ENCODE data around the gene HAND1. TPM values are rescaled to one million over a fixed set of nuclear protein-coding genes. Genes with fewer than 3 reads are reported as not detected.
"Not testable (repeated sequence)": the region's sequence is repeated elsewhere in the genome, so short reads cannot be mapped to it uniquely, and the experiment has no call there.

HAND1 gene
- total RNA-seq = 2.7 TPM

DNA sequence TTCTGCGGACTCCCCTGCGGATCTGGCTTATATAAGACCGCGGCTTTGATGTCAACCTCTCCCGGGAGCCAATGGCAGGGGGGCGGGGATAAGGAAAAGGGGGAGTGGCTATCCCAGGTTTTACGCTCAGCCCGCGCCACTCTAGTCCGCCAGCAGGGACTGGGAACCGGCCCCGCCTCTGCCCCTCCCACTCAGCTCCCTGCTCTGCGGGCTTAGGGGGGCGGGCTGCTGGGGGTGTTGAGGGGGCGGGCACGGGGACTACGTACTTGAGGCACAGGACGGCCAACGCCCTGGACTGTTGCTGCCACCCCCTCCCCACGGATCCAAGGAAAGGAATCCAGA is at the start of gene HAND1:
TSS of gene HAND1 (minus strand) at position 4 of the 342 bp plus-strand sequence. CDS start 219 bp downstream, outside the sequence.
- DNase-seq (ENCODE audit: low spot score) = no peak

DNA sequence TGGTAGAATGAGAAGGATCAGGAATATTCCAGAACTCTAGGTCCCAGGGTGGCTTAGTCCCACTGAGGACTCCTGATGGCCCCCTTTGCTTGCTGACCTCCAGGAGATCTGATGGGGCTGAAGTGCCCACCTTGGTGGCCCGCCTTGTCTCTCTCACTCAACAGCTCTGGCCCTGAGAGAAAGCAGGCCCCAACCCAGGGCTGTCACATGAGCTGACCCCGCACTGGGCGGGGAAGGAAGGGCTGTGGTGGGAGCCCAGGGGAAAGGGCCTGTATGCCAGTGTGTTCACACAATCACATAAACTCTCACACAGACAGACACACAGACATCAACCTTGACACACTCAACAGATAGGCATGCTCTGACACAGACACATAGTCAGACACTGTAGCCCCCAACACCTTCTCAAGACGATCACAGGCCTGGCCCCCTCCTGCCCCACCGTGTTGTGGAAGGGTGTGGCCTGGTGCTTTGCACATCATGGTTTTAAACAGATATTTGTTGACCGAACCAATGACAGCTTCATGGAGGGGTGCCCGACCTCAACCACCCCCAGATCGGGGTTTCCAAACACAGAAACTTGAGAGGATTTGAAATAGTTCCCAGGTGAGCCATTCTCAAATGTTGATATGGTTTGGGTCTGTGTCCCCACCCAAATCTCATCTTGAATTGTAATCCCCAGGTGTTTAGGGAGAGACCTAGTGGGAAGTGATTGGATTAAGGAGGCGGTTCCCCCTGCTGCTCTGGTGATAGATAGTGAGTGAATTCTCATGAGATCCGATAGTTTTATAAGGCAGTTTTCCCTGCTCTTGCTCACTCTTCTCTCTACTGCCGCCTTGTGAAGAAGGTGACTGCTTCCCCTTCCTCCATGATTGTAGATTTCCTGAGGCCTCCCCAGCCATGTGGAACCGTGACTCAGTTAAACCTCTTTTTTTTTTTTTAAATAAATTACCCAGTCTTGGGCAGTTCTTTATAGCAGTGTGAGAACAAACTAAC is 48.5 kb upstream of the HAND1 start:
- DNase-seq (ENCODE audit: low spot score) = no peak

DNA sequence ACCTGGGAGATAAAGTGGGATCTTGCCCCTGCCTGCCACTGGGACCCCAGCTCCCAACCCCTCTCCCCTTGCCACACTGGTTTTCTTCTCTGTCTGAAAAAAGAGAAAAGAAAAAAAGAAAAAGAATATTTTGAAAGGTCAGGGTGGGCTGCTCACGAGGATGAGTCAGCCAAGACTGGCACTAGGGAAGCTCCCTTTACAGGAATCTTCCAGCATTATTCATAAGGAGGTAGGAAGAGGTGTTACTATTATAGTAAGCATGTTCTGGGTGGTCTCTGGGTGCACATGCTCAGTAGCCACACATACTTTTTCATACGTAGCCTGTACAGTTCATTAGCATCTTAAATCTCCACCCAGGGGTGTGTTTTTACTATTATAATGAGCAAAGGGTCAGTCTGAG is 46.8 kb upstream of the HAND1 start:
- DNase-seq (ENCODE audit: low spot score) = no peak

DNA sequence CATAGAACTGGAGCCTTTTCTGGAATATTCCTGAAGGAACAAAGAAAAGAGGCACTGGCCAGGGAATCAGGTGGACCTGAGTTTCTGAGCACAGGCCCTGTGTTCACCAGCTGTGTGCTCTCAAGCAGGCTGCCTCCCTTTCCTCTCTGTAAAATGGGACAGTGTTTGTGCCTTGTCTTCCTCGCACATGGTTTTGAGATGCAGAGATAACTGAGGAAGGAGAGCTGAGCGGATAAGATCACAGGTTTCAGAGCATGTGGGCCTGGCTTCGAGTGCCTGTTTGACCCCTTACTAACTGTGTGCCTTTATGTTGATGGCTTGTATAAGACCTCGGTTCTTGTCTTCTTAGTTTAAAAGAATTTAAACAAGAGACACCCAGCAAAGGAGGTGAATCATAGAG is 46.2 kb upstream of the HAND1 start:
- DNase-seq (ENCODE audit: low spot score) = no peak

DNA sequence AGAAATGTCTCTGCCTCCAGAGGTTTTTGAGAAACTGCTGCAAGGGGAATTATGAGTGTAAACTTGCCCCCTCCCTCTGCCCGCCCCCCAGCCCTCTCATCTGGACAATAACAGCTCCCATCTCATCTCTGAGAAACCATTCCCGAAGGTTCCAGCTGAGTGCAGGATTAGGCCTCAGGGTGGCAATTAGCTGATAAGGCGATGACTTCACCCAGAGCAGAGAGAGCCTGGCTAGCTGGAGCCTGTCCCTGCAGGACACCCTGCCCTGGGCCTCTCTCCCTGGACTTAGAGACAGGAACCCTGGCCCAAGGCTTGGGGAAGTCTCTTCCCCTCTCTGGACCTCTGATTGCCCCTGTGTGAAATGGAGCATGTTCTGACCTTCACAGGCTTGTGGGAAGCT is 45.7 kb upstream of the HAND1 start:
- no peak for DNase-seq (ENCODE audit: low spot score)

DNA sequence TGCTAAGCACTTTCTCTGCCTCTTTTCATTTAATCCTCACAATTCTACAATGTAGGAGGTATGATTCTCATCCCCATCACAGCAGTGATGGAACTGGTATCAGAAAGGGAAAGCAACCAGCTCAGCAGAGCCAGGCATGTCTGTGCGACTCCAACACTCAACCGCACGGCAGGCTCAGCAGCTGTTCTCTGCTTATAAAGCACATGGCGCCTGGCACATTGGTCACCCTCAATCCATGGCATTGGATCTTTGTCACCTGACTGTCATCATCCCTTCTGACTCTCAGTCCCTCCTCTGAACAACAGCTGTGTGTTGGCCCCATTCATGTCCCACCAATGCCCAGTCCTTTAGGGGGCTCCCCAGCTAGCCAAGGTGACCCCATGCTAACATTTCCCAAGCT is 45.1 kb upstream of the HAND1 start:
- no peak for DNase-seq (ENCODE audit: low spot score)

DNA sequence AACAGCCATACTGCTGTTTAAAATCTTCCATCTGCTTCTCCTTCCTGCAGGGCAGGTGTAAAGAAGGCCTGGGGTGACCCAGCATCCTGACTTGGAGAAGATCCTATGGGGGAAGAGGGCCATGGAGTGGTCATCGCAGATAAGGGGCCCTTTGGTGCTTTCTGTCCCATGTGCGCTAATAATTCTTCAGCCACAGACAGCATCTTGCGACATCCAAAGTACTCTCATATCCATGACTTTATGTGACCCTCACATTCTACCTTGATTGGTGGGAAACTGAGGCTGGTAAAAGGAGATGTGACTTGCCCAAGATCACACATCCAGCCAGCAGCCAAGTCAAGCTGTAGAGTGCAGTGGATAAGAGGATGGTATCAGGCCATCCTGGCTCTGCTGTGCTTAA is 44.3 kb upstream of the HAND1 start:
- no peak for DNase-seq (ENCODE audit: low spot score)

DNA sequence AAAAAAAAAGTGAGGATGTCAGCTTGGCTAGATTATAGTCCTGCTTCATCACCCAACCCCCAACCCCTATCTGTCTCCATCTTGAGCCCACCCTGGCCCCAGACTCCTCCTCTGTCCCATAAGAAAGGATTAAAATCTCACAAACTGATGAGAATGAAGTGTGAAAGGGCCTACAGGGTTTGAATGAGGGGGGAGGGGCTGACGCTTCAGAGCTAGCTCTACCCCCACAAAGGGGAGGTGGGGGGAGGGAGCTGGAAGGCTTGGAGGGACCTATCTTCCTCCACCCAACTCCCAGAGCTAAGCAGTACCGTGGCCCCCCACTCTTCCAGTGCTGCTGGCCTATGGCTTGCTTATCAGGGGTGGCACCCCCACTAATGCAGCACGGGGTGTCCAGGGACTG is 43.7 kb upstream of the HAND1 start:
- no peak for DNase-seq (ENCODE audit: low spot score)

DNA sequence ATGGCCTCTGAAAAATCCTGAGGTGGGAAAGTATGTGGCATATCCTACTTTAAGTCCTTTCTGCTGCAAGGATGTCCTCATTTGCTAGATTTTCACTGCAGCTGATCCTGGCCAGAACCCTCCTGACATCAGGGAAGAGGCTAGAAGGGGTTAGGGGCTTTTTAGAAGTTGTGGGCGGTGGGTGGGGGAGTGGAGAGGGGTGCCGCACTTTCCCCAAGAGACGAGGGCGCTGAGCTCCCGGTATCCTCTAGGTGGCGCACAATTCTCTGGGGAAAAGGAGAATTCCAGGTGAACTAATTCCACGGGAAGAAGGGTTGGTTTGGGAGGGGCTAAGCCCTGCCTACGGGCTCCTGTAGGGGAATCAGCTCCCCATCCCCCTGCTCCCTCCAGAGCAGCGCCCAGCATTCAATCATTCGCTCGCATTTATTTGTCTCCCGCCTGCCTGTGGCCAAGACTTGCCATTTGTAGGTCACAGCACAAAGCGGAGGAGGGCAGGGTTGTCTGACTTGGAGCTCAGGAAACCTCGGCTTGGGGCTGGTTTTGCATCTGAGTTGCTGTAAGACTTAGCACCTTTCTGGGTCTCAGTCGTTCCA is 42.9 kb upstream of the HAND1 start:
- DNase-seq (ENCODE audit: low spot score) = no peak

DNA sequence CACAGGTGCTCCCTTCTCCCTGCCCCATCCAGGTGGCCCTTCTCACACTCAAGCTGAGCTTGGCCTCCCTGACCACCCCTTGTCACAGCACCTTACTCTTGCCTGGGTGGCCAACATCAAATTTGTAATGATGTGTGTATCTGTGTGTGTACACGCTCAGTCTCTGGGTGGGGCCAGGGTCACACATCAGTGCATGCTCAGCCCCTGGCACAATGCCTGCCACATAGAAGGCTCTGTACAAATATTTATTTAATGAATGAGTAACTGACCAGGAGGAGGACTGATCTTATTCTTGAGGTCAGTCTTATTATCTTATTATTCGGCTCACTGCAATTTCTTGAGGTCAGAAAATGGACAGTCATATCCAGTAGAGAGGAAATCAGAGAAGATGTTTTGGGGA is 41.3 kb upstream of the HAND1 start:
- peak; percentile 53 for DNase-seq (ENCODE audit: low spot score)

DNA sequence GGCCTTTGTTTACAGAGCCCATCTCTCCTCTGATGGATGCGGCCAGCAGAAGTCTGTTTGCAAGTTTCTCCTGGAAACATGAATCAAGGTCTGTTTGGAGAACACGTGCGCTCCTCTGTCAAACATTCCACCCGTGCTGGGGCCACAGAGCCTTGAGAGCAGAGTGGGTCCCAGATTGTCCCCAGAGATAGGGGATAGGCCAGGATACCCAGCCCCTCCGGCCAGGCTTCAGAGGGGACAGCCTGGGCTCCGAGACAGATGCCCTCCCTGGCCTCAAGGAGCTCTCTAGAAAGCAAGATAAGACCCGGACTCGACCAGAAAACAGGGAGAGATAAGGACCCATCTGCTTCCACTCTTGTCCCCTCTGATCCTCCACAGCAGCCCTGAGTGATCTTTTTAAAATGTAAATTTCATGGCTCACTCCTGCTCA is 40.4 kb upstream of the HAND1 start:
- no peak for DNase-seq (ENCODE audit: low spot score)

DNA sequence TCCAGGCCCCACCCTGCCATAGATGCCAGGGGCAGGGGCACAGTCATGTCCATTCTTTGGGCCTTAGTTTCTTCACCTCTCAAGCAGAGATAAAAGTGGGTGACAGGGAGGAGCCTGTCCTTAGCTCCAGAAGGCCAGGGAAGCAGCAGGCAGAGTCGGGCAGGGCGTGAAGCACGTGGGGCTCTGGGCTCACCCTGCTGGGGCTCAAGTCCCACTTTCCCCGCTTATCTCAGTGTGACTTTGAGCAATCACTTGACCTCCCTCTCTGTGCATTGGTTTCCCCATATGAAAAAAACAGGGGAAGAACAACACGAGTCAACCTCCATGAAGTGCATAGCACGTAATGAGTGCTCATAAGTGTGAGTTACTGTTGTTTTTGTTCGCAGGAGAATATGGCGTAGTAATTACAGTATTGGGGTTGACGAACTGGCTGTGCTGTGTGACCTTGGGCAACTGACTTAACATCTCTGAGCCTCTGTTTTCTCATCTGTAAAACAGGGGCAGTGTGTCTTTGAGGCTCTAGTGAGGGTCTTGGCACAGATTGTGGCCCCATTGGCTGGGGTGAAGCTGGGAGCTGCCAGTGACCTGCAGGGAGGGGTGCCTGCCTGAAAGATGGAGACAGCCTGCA is 39.9 kb upstream of the HAND1 start:
- DNase-seq (ENCODE audit: low spot score) = no peak

DNA sequence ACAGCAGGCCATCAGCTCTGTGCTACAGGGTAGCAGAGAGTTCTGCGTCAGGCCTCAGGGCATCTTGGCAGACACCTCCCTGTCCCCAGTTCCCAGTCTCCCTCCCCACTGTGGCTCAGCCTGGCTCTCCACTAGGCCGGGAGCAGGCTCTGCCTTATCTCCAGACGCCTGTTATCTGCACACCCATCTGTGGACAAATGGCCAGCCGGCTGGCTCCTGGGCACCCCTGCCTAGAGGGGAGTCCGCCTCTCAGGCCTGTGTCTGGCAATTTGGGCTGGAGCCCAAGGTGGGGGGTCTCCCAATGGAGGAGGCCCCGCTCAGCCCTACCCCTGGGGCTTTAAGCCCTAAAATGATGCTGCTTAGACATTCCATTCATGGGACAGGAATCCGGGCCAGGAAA is 39.2 kb upstream of the HAND1 start:
- DNase-seq (ENCODE audit: low spot score) = no peak

DNA sequence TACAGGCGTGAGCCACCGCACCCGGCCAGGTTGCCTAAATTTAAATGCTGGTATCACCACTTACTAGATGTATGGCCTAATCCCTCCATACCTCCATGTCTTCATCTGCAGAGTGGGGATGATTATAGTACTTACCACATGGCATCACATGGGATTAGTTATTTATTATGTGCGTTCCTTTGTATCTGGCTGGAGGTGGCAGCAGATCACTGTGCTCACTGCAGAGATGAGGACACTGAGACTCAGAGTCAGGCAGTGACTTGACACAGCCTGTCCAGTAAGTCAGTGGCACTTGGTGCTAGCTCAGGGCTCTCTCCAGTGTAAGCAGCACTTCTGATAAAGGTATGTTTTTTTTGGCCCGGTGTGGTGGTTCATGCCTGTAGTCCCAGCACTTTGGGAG is 38.4 kb upstream of the HAND1 start:
- no peak for DNase-seq (ENCODE audit: low spot score)

DNA sequence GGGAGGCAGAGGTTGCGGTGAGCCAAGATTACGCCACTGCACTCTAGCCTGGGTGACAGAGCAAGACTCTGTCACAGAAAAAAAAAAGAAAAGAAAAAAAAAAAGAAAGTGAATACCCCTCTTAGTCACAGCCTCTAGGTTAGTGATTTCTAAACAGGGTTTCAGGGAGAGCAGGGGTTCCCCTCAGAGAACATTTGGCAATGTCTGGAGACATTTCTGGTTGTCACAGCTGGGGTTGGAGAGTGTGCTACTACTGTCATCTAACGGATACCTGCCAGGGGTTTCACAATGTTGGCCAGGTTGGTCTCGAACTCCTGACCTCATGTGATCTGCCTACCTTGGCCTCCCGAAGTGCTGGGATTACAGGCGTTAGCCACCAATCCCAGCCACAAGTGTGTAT is 37.5 kb upstream of the HAND1 start:
- DNase-seq (ENCODE audit: low spot score) = not testable (repeated sequence)

DNA sequence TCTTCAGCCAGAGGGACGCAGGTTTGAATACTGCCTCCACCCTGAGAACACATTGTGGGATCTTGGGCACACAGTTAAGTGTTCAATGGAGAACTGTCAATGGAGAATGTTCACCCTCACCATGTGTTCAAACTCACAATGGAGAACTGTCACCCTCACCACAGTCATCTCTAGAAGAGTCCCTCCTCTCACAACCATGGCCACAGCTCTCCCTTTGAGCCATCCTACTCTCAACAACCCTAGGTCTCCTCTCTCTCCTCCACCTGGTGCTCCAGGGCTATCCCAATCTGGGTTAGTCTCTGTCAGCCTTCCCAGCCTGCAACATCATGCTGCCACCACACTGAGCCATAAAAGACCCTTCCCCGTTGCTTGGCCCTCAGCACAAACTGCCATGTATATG is 36.3 kb upstream of the HAND1 start:
- DNase-seq (ENCODE audit: low spot score) = no peak

DNA sequence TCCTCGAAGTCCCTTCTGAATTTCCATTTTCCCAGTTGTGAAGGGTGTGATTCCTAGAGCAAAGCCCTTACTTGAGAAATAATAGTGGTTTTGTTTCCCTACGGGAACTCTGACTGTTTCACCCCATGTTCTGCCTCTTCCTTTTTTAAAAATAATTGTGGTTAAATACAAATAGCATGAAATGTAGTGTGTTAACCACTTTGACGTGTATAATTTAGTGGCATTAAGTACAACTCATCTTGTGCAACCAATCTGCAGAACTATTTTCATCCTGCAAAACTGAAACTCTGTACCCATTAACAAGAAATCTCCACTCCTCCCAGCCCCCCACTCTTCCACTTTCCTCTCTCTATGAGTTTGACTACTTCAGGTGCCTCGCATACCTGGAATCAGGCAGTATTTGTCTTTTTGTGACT is 35.6 kb upstream of the HAND1 start:
- DNase-seq (ENCODE audit: low spot score) = no peak

DNA sequence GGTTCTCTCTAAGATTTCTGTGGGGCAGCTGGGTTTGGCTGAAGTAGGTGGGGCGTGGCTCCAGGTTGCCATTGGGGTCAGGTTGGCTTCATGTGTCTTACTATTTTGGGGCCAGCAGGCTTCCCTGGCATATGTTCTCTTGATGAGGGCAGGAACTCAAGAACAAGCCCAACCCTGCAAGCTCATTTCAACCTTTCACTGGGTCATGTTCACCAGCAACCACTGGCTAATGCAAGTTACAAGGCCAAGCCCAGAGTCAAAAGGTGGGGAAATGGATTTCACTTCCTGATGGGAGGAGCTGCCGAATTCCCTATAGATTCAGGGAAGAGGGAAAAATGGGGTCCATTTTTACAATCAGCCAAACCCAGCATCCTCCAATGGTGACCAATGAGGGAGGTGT is 34.0 kb upstream of the HAND1 start:
- DNase-seq (ENCODE audit: low spot score) = no peak

DNA sequence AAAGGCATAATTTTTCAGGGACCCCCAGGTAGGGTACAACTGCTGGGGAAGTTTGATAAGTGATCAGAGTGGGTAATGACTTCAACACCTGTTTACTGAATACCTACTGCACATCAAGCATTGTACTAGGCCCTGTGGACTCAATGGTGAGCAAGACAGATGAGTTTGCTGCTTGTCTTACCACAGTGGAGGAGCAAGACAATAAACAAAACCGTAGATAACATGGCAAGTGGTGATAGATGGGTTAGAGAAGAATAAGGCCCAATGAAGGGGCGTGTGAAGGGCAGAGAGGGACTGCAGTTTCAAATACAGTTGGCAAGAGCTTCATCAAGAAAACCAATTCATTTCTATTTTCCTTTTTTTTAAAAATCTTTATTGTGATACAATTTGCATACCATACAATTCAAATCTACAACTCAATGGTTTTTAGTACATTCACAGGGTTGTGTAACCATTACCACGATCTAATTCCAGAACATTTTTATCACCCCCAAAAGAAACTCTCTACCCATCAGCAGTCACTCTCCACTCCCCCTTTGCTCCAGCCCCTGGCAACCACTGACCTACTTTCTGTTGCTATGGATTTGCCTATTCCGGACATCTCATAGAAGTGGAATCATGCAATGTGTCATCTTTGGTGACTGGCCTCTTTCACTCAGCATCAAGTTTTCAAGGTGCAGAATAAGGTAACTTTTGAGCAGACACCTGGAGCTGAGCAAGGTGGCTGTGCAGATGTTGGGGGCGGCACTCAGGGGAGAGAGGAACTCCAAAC is 31.9 kb upstream of the HAND1 start:
- no peak for DNase-seq (ENCODE audit: low spot score)

DNA sequence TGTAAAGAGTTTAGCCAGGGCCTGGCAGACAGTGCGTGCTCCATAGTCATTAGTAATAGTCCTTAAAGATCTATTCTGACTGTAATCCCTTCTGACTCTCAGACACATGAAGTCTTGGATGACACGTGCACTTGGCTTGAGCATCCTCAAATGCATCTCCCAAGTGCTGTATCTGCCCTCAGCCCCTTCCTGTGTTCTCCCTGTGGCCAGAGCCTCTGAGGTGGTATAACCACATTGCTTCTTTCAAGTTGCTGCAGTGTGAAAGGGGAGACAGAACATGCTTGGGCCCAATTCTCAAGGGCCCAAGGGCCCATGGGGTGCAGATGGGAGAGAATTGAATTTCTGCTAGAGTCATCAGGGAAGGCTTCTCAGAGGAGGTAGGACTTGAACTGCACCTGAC is 30.1 kb upstream of the HAND1 start:
- no peak for DNase-seq (ENCODE audit: low spot score)

DNA sequence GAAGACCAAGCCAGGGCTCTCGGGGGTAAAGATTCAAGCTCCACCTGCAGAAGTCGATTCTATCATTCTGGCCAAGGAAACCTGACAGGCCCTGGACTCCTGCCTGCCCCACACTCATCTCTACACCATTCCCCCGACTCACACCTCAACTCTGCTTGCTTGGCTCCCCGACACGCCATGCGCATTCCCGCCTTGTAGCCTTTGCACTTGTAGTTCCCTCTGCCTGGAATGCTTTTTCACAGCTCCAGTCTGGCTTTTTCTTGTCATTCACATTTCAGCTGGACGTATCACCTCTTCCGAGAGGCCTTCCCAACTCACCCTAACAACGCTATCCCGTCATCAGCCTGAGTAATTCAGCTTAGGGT is 28.7 kb upstream of the HAND1 start:
- DNase-seq (ENCODE audit: low spot score) = no peak

DNA sequence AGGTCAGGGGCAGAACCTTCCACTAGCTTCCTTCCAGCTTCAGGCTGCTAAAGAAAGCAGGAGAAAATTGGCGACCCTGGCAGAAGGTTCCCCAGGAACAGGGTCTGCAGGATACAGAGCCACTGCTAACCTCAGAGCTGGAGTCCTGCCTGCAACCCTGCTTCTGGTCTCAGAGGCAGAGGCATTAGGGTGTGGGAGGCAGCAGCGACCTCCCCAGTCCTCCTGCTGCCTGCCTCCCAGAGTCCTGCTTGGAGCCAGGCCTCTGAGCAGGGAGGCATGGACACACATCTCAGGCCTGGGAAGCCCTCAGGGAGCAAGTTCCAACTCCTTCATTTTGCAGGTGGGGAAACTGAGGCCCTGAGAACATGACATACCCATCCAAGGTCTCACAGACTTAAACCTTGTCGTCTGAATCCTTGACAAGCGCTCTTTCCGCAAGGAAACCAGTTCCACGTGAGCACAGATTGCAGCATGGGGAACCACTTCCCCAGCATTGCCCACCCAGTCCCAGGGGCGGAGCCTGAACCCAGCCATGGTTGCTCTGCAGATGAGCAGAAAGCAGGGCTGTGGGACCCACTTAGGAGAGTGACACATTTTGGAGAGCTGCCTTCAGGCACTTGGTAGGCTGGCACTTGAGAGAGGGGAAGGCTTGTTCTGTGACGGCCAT is 28.2 kb upstream of the HAND1 start:
- DNase-seq (ENCODE audit: low spot score) = no peak

All from mucosa of gallbladder (tissue), 1 donor.